ENCODE results near the gene IGF1R.

Gene IGF1R

DNA sequence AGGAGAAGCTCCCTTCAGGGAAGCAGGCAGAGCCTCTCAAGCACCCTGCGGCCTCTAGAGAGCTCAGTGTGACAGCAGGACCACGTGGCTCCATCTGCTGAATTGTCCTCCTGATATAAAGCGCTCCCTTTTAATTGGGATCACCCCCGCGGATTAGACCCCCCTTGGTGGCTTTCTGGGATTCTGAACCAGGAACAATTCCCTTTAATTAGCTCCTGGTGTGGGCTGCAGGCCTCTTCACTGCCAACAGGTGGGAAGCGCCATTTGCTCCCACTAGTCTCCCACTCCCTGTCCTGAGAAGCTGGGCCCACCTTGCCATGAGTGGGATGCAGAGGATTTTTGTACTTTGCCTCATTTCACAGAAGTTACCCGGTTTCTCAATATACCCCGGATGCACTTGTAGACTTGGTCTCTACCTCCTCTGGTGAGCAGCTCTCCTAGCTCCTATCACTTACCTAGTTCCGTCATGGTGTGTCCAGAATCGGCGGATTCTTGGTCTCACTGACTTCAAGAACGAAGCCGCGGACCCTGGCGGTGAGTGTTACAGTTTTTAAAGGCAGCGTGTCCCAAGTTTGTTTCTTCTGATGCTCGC, 358.7 kb downstream of the IGF1R start:
- H2AFZ ChIP-seq (ENCODE audit: low read depth, low read length, severe bottlenecking): no peak overlapping the region
- H3K4me2 ChIP-seq (ENCODE audit: low read depth, low read length, poor library complexity, severe bottlenecking): no peak overlapping the region
- TF ChIP-seq EZH2phosphoT487 (conservative IDR thresholded peaks at IDR 0.05; ENCODE audit: low read length): no peak

DNA sequence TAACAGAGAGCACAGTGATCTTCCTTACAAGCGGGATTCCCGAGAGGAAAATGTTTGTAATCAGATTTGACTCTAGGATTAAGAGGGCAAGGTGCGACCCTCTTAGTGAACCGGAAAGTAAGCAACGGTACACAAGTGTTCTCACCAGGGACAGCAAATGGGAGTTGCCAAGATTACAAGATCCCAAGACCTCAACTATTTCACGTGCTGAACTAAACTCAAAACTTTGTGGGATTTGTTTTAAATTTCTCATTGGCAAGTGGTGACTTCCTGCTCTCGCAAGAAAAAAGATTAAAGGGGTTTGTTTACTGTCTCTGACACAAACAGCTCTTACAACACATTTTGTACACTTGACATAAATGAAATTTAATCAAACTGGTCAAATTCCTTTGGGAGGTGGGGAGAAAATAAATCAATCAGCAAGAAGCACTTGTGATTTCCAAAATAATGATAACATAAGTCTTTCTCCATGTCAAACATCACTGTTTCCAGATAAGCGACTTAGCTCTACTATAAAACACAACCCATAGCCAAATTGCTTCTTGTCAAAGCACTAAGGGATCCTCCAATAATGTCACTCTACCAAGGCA, 361.5 kb downstream of the IGF1R start:
- H3K9me3 ChIP-seq (ENCODE audit: insufficient read depth, low read length): no peaks in the 10 kb centered on the region
- H2AFZ ChIP-seq (ENCODE audit: low read depth, low read length, severe bottlenecking): no peak overlapping the region
- H3K4me3 ChIP-seq (ENCODE audit: insufficient read depth, low read length, poor library complexity, severe bottlenecking): no peak overlapping the region
- no peaks in the 10 kb centered on the region for H3K79me2 ChIP-seq (ENCODE audit: insufficient read depth, low read length)
- no peak overlapping the region for H3K27ac ChIP-seq (ENCODE audit: low read depth, low read length)
- no peak overlapping the region for H3K4me2 ChIP-seq (ENCODE audit: low read depth, low read length, poor library complexity, severe bottlenecking)
- H4K20me1 ChIP-seq (ENCODE audit: low read depth, low read length): no peaks in the 10 kb centered on the region
- no peak for TF ChIP-seq EZH2phosphoT487 (conservative IDR thresholded peaks at IDR 0.05; ENCODE audit: low read length)
- TF ChIP-seq, protein P1, sequence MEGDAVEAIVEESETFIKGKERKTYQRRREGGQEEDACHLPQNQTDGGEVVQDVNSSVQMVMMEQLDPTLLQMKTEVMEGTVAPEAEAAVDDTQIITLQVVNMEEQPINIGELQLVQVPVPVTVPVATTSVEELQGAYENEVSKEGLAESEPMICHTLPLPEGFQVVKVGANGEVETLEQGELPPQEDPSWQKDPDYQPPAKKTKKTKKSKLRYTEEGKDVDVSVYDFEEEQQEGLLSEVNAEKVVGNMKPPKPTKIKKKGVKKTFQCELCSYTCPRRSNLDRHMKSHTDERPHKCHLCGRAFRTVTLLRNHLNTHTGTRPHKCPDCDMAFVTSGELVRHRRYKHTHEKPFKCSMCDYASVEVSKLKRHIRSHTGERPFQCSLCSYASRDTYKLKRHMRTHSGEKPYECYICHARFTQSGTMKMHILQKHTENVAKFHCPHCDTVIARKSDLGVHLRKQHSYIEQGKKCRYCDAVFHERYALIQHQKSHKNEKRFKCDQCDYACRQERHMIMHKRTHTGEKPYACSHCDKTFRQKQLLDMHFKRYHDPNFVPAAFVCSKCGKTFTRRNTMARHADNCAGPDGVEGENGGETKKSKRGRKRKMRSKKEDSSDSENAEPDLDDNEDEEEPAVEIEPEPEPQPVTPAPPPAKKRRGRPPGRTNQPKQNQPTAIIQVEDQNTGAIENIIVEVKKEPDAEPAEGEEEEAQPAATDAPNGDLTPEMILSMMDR (IDR thresholded peaks at IDR 0.05; ENCODE audit: insufficient read depth, low read length, poor library complexity, severe bottlenecking): no peak
- no peaks in the 10 kb centered on the region for H3K27me3 ChIP-seq (ENCODE audit: low read length)
- no peak overlapping the region for H3K9ac ChIP-seq (ENCODE audit: low read length)
- H3F3A ChIP-seq (ENCODE audit: insufficient read depth): no peaks in the 10 kb centered on the region
- no peaks in the 10 kb centered on the region for H3K36me3 ChIP-seq (ENCODE audit: low read length)
- no peaks in the 10 kb centered on the region for H3K9me2 ChIP-seq (replicated peaks; ENCODE audit: insufficient read depth, low read length)

More for the DNA sequence above, 358.7 kb downstream of the IGF1R start:
- no peaks in the 10 kb centered on the region for H3K36me3 ChIP-seq (ENCODE audit: low read length)
- no peaks in the 10 kb centered on the region for H3K79me2 ChIP-seq (ENCODE audit: insufficient read depth, low read length)
- no peaks in the 10 kb centered on the region for H3K27me3 ChIP-seq (ENCODE audit: low read length)
- no peak overlapping the region for H3K4me3 ChIP-seq (ENCODE audit: insufficient read depth, low read length, poor library complexity, severe bottlenecking)
- H3K9me3 ChIP-seq (ENCODE audit: insufficient read depth, low read length): no peaks in the 10 kb centered on the region
- no peaks in the 10 kb centered on the region for H4K20me1 ChIP-seq (ENCODE audit: low read depth, low read length)
- H3K9ac ChIP-seq (ENCODE audit: low read length): no peak overlapping the region
- H3K9me2 ChIP-seq (replicated peaks; ENCODE audit: insufficient read depth, low read length): no peaks in the 10 kb centered on the region
- no peaks in the 10 kb centered on the region for H3F3A ChIP-seq (ENCODE audit: insufficient read depth)
- H3K27ac ChIP-seq (ENCODE audit: low read depth, low read length): no peak overlapping the region

- no peak overlapping the region for H3K4me3 ChIP-seq (ENCODE audit: insufficient read depth, low read length, poor library complexity, severe bottlenecking)
- H3K9ac ChIP-seq (ENCODE audit: low read length): no peak overlapping the region
- H3K27ac ChIP-seq (ENCODE audit: low read depth, low read length): no peak overlapping the region
- H3K36me3 ChIP-seq (ENCODE audit: low read length): no peaks in the 10 kb centered on the region
- no peaks in the 10 kb centered on the region for H3F3A ChIP-seq (ENCODE audit: insufficient read depth)
- TF ChIP-seq, protein P1 (IDR thresholded peaks at IDR 0.05; ENCODE audit: insufficient read depth, low read length, poor library complexity, severe bottlenecking): no peak
- TF ChIP-seq EZH2phosphoT487 (conservative IDR thresholded peaks at IDR 0.05; ENCODE audit: low read length): no peak
- H4K20me1 ChIP-seq (ENCODE audit: low read depth, low read length): no peaks in the 10 kb centered on the region
- no peaks in the 10 kb centered on the region for H3K9me3 ChIP-seq (ENCODE audit: insufficient read depth, low read length)
- no peaks in the 10 kb centered on the region for H3K27me3 ChIP-seq (ENCODE audit: low read length)
- H3K9me2 ChIP-seq (replicated peaks; ENCODE audit: insufficient read depth, low read length): no peaks in the 10 kb centered on the region
- no peak overlapping the region for H2AFZ ChIP-seq (ENCODE audit: low read depth, low read length, severe bottlenecking)
- no peaks in the 10 kb centered on the region for H3K79me2 ChIP-seq (ENCODE audit: insufficient read depth, low read length)
- no peak overlapping the region for H3K4me2 ChIP-seq (ENCODE audit: low read depth, low read length, poor library complexity, severe bottlenecking)
Observed at GRCh38 chr15:99010768-99011167, 362.4 kb downstream of the IGF1R start.
